GM10266 (cell line): ENCODE results near the gene RCCD1.

ENCODE experiments used
- DNase-seq: peaks from one replicate; pipeline ENCODE4 v3.0.0; 2012; ENCODE audit errors: extremely low spot score
- CTCF ChIP-seq: IDR thresholded peaks from 2 replicates; pipeline ENCODE4 v1.5.1; 2012; ENCODE audit warnings: mild to moderate bottlenecking, low read depth; ENCODE audit not compliant: control insufficient read depth, insufficient read depth; ENCODE audit errors: missing control alignments

RCCD1 gene

GRCh38 chr15:90949979-90950675 is 4.6 kb upstream of the RCCD1 start:
- no peak for TF ChIP-seq CTCF
- DNase-seq, result no peak

- DNase-seq, result no peak
Measured at GRCh38 chr15:90950676-90951075, 4.0 kb upstream of the RCCD1 start.

GRCh38 chr15:90952901-90953677 is 1.6 kb upstream of the RCCD1 start:
- DNase-seq, result no peak
- TF ChIP-seq CTCF, result no peak

More at GRCh38 chr15:90950676-90951075, 4.0 kb upstream of the RCCD1 start:
- TF ChIP-seq CTCF, result no peak

- no peak for DNase-seq
- TF ChIP-seq CTCF, result no peak
Measured at GRCh38 chr15:90953947-90954711, 555 bp upstream of the RCCD1 start.

- no peak for DNase-seq
Measured at GRCh38 chr15:90955624-90956273, 1.1 kb downstream of the RCCD1 start.

More at GRCh38 chr15:90955624-90956273, 1.1 kb downstream of the RCCD1 start:
- no peak for TF ChIP-seq CTCF
